Endothelial cell of umbilical vein (primary cell): Measurements from ENCODE around the gene ANKRD61.
"Not testable (repeated sequence)": the region's sequence is repeated elsewhere in the genome, so short reads cannot be mapped to it uniquely, and the experiment has no call there.

Source experiments
- CTCF ChIP-seq, 2 donors: IDR thresholded peaks; 1 replicate in 1 of 2; 2 replicates in 1 of 2; pipeline ENCODE4 v1.5.1; 2011; ENCODE audit warnings: low read length in 2 of 2, mild to moderate bottlenecking in 2 of 2, moderate library complexity in 2 of 2, control low read depth in 1 of 2, inconsistent platforms in 1 of 2, low read depth in 1 of 2; ENCODE audit not compliant: insufficient read depth in 1 of 2; ENCODE audit errors: extremely low read depth in 1 of 2
- EZH2 ChIP-seq: IDR thresholded peaks from 2 replicates; pipeline ENCODE4 v1.6.1; 2012; ENCODE audit warnings: borderline replicate concordance, low read depth, mild to moderate bottlenecking, moderate library complexity, low read length, inconsistent platforms; ENCODE audit not compliant: severe bottlenecking
- FOS ChIP-seq: IDR thresholded peaks from 2 replicates; pipeline ENCODE4 v1.6.1; 2011; ENCODE audit warnings: mild to moderate bottlenecking, low read length, moderate library complexity, borderline replicate concordance; ENCODE audit not compliant: insufficient read depth
- MAX ChIP-seq: IDR thresholded peaks from 2 replicates; pipeline ENCODE4 v1.6.1; 2011; ENCODE audit not compliant: insufficient read depth, insufficient read length
- POLR2A ChIP-seq: IDR thresholded peaks from 2 replicates; pipeline ENCODE4 v1.6.1; 2012; ENCODE audit warnings: low read depth, mild to moderate bottlenecking, control low read depth, low read length
- POLR2AphosphoS5 ChIP-seq: IDR thresholded peaks from 2 replicates; pipeline ENCODE4 v1.6.1; 2012; ENCODE audit warnings: low read depth, mild to moderate bottlenecking, control low read depth, low read length, moderate library complexity; ENCODE audit not compliant: insufficient read depth

GRCh38 chr7:6010370-6010769 is 20.8 kb upstream of the ANKRD61 start:
- not testable (repeated sequence) for TF ChIP-seq POLR2AphosphoS5; EZH2; CTCF (IDR thresholded peaks at IDR 0.05; ENCODE audit: extremely low read depth in 1 of 2, insufficient read depth in 1 of 2, low read depth in 1 of 2, low read length in 2 of 2); POLR2A; FOS; MAX
